GM23338 (cell line): ENCODE results near the gene PCDHGA4.
"Not testable (repeated sequence)": the region's sequence is repeated elsewhere in the genome, so short reads cannot be mapped to it uniquely, and the experiment has no call there.

Experiments
- CTCF ChIP-seq, 2 experiments: fragments of 200-600 bp in 1 of 2; sonication (generic) in 1 of 2; conservative IDR thresholded peaks; 2 replicates each; pipeline versions ENCODE4 v1.5.1 to v1.6.1; 2016 to 2017; ENCODE audit warnings: antibody characterized with exemption in 2 of 2, low read depth in 2 of 2, mild to moderate bottlenecking in 2 of 2, moderate library complexity in 1 of 2
- EZH2 ChIP-seq: fragments of 200-600 bp; sonication (generic); IDR thresholded peaks from one replicate; pipeline ENCODE4 v1.8.0; 2017; ENCODE audit warnings: antibody characterized with exemption, mild to moderate bottlenecking, low read depth; ENCODE audit not compliant: unreplicated experiment
- EZH2phosphoT487 ChIP-seq: fragments of 200-600 bp; sonication (generic); IDR thresholded peaks from one replicate; pipeline ENCODE4 v1.8.1; 2018; ENCODE audit warnings: antibody characterized with exemption; ENCODE audit not compliant: unreplicated experiment
- POLR2AphosphoS5 ChIP-seq: IDR thresholded peaks from 2 replicates; pipeline ENCODE4 v1.6.1; 2016; ENCODE audit warnings: antibody characterized with exemption, low read depth
- STAT1 ChIP-seq: IDR thresholded peaks from one replicate; pipeline ENCODE4 v1.6.1; 2016; ENCODE audit warnings: antibody characterized with exemption; ENCODE audit not compliant: unreplicated experiment

GRCh38 chr5:141340781-141341354, 14.0 kb upstream of the PCDHGA4 start:
- not testable (repeated sequence) for TF ChIP-seq CTCF (conservative IDR thresholded peaks at IDR 0.05; ENCODE audit: low read depth in 2 of 2); EZH2; STAT1; EZH2phosphoT487; POLR2AphosphoS5
